Adrenal gland (tissue), 5 donors: ENCODE data around the gene CEP72.

Experiments used
- CTCF ChIP-seq, 6 experiments: fragments of 450-650 bp in 4 of 6; fragments of 200-600 bp in 2 of 6; sonication (generic) in 1 of 6; IDR thresholded peaks; 1 replicate in 5 of 6; 2 replicates in 1 of 6; pipeline versions ENCODE4 v1.5.1 to v1.8.0; 2016 to 2021; ENCODE audit warnings: antibody characterized with exemption in 6 of 6, mild to moderate bottlenecking in 2 of 6, moderate library complexity in 1 of 6
- POLR2A ChIP-seq, 2 donors: fragments of 450-650 bp; IDR thresholded peaks; one replicate each; pipeline ENCODE4 v1.6.1; 2017; ENCODE audit warnings: antibody characterized with exemption in 2 of 2, mild to moderate bottlenecking in 2 of 2, moderate library complexity in 1 of 2
- donor health status: DM: no; HTN: no; CAD: no.

- TF ChIP-seq CTCF (IDR thresholded peaks at IDR 0.05) (no peak), POLR2A (IDR thresholded peaks at IDR 0.05) (no peak)
Observed at GRCh38 chr5:665541-665955, 53.4 kb downstream of the CEP72 start.
